ENCODE results near the gene CD9.
"Not testable (repeated sequence)": the region's sequence is repeated elsewhere in the genome, so short reads cannot be mapped to it uniquely, and the experiment has no call there.

CD9 gene

GRCh38 chr12:6185961-6186827 lies 14.0 kb upstream of the CD9 start:
- Mint-ChIP-seq H3K9me3 (no peaks in the 10 kb centered on the region), H3K4me1 (peaks cover 10% of the 10 kb centered on the region), H3K27me3 (ENCODE audit: low read depth) (no peaks in the 10 kb centered on the region), H3K36me3 (ENCODE audit: low read depth) (no peaks in the 10 kb centered on the region), H3K4me3 (no peak overlapping the region), H3K27ac (no peak overlapping the region)
- no peak for TF ChIP-seq CTCF (IDR thresholded peaks at IDR 0.05; ENCODE audit: unreplicated experiment in 3 of 3)

- TF ChIP-seq CTCF (IDR thresholded peaks at IDR 0.05; ENCODE audit: unreplicated experiment in 3 of 3) = no peak
- Mint-ChIP-seq H3K27ac (no peak overlapping the region), H3K4me3 (no peak overlapping the region), H3K9me3 (no peaks in the 10 kb centered on the region), H3K27me3 (ENCODE audit: low read depth) (peaks cover 14% of the 10 kb centered on the region), H3K4me1 (peaks cover 2% of the 10 kb centered on the region), H3K36me3 (ENCODE audit: low read depth) (no peaks in the 10 kb centered on the region)
These were observed 12.0 kb upstream of the CD9 start for GRCh38 chr12:6187948-6188793.

- Mint-ChIP-seq H3K36me3 (ENCODE audit: low read depth) (no peaks in the 10 kb centered on the region), H3K27ac (no peak overlapping the region), H3K27me3 (ENCODE audit: low read depth) (peaks cover 22% of the 10 kb centered on the region), H3K9me3 (no peaks in the 10 kb centered on the region), H3K4me3 (no peak overlapping the region), H3K4me1 (peaks cover 10% of the 10 kb centered on the region)
- no peak for TF ChIP-seq CTCF (IDR thresholded peaks at IDR 0.05; ENCODE audit: unreplicated experiment in 3 of 3)
These were observed 11.2 kb upstream of the CD9 start for GRCh38 chr12:6189028-6189427.

- H3K36me3 Mint-ChIP-seq (ENCODE audit: low read depth); H3K9me3 Mint-ChIP-seq; H3K4me3 Mint-ChIP-seq; H3K27ac Mint-ChIP-seq: not testable (repeated sequence)
- Mint-ChIP-seq H3K27me3 (ENCODE audit: low read depth) (peaks cover 24% of the 10 kb centered on the region), H3K4me1 (peaks cover 12% of the 10 kb centered on the region)
These were observed 10.1 kb upstream of the CD9 start for GRCh38 chr12:6189952-6190598.

GRCh38 chr12:6190767-6191530 lies 9.3 kb upstream of the CD9 start:
- Mint-ChIP-seq H3K4me1 (peaks cover 20% of the 10 kb centered on the region), H3K27me3 (ENCODE audit: low read depth) (peaks cover 32% of the 10 kb centered on the region)
- H3K27ac Mint-ChIP-seq = not testable (repeated sequence)

GRCh38 chr12:6192604-6193380 lies 7.4 kb upstream of the CD9 start:
- Mint-ChIP-seq H3K4me3 (no peak overlapping the region), H3K4me1 (peaks cover 26% of the 10 kb centered on the region), H3K27me3 (ENCODE audit: low read depth) (peaks cover 36% of the 10 kb centered on the region), H3K9me3 (no peaks in the 10 kb centered on the region), H3K27ac (no peak overlapping the region), H3K36me3 (ENCODE audit: low read depth) (no peaks in the 10 kb centered on the region)
- no peak for TF ChIP-seq CTCF (IDR thresholded peaks at IDR 0.05; ENCODE audit: unreplicated experiment in 3 of 3)

More at GRCh38 chr12:6190767-6191530, 9.3 kb upstream of the CD9 start:
- not testable (repeated sequence) for H3K36me3 Mint-ChIP-seq (ENCODE audit: low read depth); H3K9me3 Mint-ChIP-seq; H3K4me3 Mint-ChIP-seq

Data from nephron (organoid).